Erythroblast (primary cell): ENCODE measurements around the gene XXYLT1.

Source experiments
- GATA1 ChIP-seq: IDR thresholded peaks from 2 replicates; pipeline ENCODE4 v1.6.1; 2011; ENCODE audit warnings: low read depth, mild to moderate bottlenecking, control low read depth, low read length, moderate library complexity
- POLR2A ChIP-seq: IDR thresholded peaks from 2 replicates; pipeline ENCODE4 v1.6.1; 2011; ENCODE audit warnings: mild to moderate bottlenecking, low read length

DNA sequence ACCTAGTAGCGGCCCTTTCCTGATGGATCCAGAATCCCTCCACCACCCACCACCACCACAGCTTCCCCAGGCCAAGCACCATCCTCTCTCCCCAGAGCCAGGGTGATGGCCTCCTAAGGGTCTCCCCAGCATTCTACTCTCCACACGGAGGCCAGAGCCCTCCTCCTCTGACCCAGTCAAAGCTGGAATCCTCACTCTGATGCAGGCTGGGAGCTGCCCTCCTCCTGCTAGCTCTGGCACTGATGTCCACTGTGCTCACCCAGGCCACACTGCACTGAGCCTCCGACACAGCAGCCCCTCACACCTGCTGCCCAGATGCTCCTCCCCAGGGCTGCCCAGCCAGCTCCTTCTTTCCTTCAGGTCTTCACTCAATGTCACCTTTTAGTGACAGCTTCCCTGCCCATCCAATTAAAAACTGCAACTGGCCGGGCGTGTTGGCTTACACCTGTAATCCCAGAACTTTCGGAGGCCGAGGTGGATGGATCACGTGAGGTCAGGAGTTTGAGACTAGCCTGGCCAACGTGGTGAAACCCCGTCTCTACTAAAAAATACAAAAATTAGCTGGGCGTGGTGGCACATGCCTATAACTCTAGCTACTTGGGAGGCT, 21.0 kb downstream of the XXYLT1 start:
- no peak for TF ChIP-seq POLR2A
- TF ChIP-seq GATA1: no peak
